DMS79 (cell line): ENCODE data around the gene POSTN.

Source experiments
- DNase-seq: peaks from one replicate; lab custom pipeline; 2025; lab: John Stamatoyannopoulos, UW

The POSTN gene

GRCh38 chr13:37515226-37515625 lies 83.3 kb downstream of the POSTN start:
- no peak for DNase-seq
